IMR-90 (cell line): ENCODE measurements around the gene OGFOD1. TPM values are rescaled to one million over a fixed set of nuclear protein-coding genes. Genes with fewer than 3 reads are reported as not detected.

Experiments
- ATAC-seq: fragments of 200-7000 bp; cut with Tn5 transposase; 2 replicates; pipeline ENCODE4 v1.9.1; 2020; ENCODE audit warnings: low read depth, mild to moderate bottlenecking, moderate library complexity
- BruUV-seq: library from RNA; stranded (reverse); fragments of 400-500 nt; replicated peaks from 2 replicates; lab custom pipeline; 2021; lab: Mats Ljungman, UMichigan
- CTCF ChIA-PET: fragments of 300-600 bp; formaldehyde crosslinking; extraction: SDS; loops from one replicate; lab custom pipeline; 2021; ENCODE audit warnings: antibody characterized with exemption; lab: Yijun Ruan, JAX
- POLR2A ChIA-PET: fragments of 300-600 bp; sonication (Branson Sonifier 250); formaldehyde crosslinking; loops from one replicate; lab custom pipeline; 2022; ENCODE audit warnings: antibody characterized with exemption; ENCODE audit not compliant: unreplicated experiment; lab: Charles Lee
- DNase-seq: peaks from one replicate; pipeline ENCODE4 v3.0.0; 2013
- H2AFZ ChIP-seq: replicated peaks from 2 replicates; pipeline ENCODE3; 2013; ENCODE audit warnings: low read length, mild to moderate bottlenecking; ENCODE audit not compliant: poor library complexity
- H2AK5ac ChIP-seq: 2 replicates; pipeline ENCODE4 v1.6.1; 2013; ENCODE audit warnings: low read depth, low read length, inconsistent platforms
- H2AK9ac ChIP-seq: replicated peaks from 2 replicates; pipeline ENCODE3; 2013; ENCODE audit warnings: mild to moderate bottlenecking, low read depth, low read length, moderate library complexity; ENCODE audit not compliant: poor library complexity
- H2BK120ac ChIP-seq: 2 replicates; pipeline ENCODE4 v1.6.1; 2013; ENCODE audit warnings: low read depth, low read length, inconsistent platforms
- H2BK15ac ChIP-seq: 3 replicates; pipeline ENCODE4 v1.6.1; 2013; ENCODE audit warnings: low read depth, low read length, inconsistent platforms
- H2BK20ac ChIP-seq: 2 replicates; pipeline ENCODE4 v1.6.1; 2013; ENCODE audit warnings: low read depth, mild to moderate bottlenecking, inconsistent platforms, low read length, moderate library complexity
- H2BK5ac ChIP-seq: 2 replicates; pipeline ENCODE4 v1.6.1; 2013; ENCODE audit warnings: mild to moderate bottlenecking, low read depth, low read length, inconsistent platforms; ENCODE audit not compliant: poor library complexity, severe bottlenecking
- H3K14ac ChIP-seq: replicated peaks from 2 replicates; pipeline ENCODE4 v1.6.1; 2013; ENCODE audit warnings: low read depth, low read length, inconsistent platforms
- H3K18ac ChIP-seq: 2 replicates; pipeline ENCODE4 v1.6.1; 2013; ENCODE audit warnings: low read depth, low read length, control low read depth
- H3K23ac ChIP-seq: 2 replicates; pipeline ENCODE4 v1.6.1; 2013; ENCODE audit warnings: low read depth, low read length, inconsistent platforms
- H3K27ac ChIP-seq: 2 replicates; pipeline ENCODE4 v1.5.1; 2013; ENCODE audit warnings: mild to moderate bottlenecking, control low read depth, low read length; ENCODE audit not compliant: insufficient read depth
- H3K27me3 ChIP-seq: 2 replicates; pipeline ENCODE4 v1.6.1; 2013; ENCODE audit warnings: low read length; ENCODE audit not compliant: control insufficient read depth, insufficient read depth
- H3K36me3 ChIP-seq: 2 replicates; pipeline ENCODE4 v1.6.1; 2013; ENCODE audit warnings: low read length, mixed read lengths; ENCODE audit not compliant: control insufficient read depth, insufficient read depth
- H3K4ac ChIP-seq: 2 replicates; pipeline ENCODE4 v1.6.1; 2013; ENCODE audit warnings: low read depth, low read length, inconsistent platforms
- H3K4me1 ChIP-seq: 2 replicates; pipeline ENCODE4 v1.6.1; 2013; ENCODE audit warnings: low read length, mixed read lengths; ENCODE audit not compliant: control insufficient read depth, insufficient read depth
- H3K4me2 ChIP-seq: 2 replicates; pipeline ENCODE4 v1.6.1; 2013; ENCODE audit warnings: low read depth, mild to moderate bottlenecking, control low read depth, low read length, moderate library complexity
- H3K4me3 ChIP-seq: 2 replicates; pipeline ENCODE4 v1.5.1; 2013; ENCODE audit warnings: low read depth, mild to moderate bottlenecking, control low read depth, low read length, moderate library complexity; ENCODE audit not compliant: insufficient read depth
- H3K56ac ChIP-seq: 2 replicates; pipeline ENCODE4 v1.6.1; 2013; ENCODE audit warnings: low read length, inconsistent platforms; ENCODE audit not compliant: insufficient read depth; ENCODE audit errors: extremely low read depth
- H3K79me1 ChIP-seq, 2 experiments: 2 replicates each; pipeline ENCODE4 v1.6.1; 2013; ENCODE audit warnings: low read length in 2 of 2, inconsistent platforms in 1 of 2, low read depth in 1 of 2
- H3K9ac ChIP-seq: 2 replicates; pipeline ENCODE4 v1.6.1; 2013; ENCODE audit warnings: low read depth, low read length, control low read depth
- H3K9me1 ChIP-seq: 2 replicates; pipeline ENCODE4 v1.6.1; 2013; ENCODE audit warnings: low read length, inconsistent platforms; ENCODE audit not compliant: insufficient read depth
- H3K9me3 ChIP-seq: 2 replicates; pipeline ENCODE4 v1.6.1; 2013; ENCODE audit warnings: low read length; ENCODE audit not compliant: control insufficient read depth, insufficient read depth
- H4K20me1 ChIP-seq: 2 replicates; pipeline ENCODE4 v1.6.1; 2013; ENCODE audit warnings: low read length, inconsistent platforms; ENCODE audit not compliant: insufficient read depth
- H4K5ac ChIP-seq: 2 replicates; pipeline ENCODE4 v1.6.1; 2013; ENCODE audit warnings: mild to moderate bottlenecking, low read depth, low read length, control low read depth
- H4K8ac ChIP-seq, 2 experiments: 2 replicates each; pipeline ENCODE4 v1.6.1; 2013; ENCODE audit warnings: low read depth in 2 of 2, low read length in 2 of 2, control low read depth in 1 of 2, inconsistent platforms in 1 of 2
- H4K91ac ChIP-seq: 2 replicates; pipeline ENCODE4 v1.6.1; 2013; ENCODE audit warnings: low read depth, low read length, inconsistent platforms; ENCODE audit not compliant: insufficient read depth
- CEBPB ChIP-seq: IDR thresholded peaks from 2 replicates; pipeline ENCODE4 v1.6.1; 2012; ENCODE audit warnings: low read depth, low read length, improper control_type of control experiment
- ELK1 ChIP-seq: fragments of 150-350 bp; IDR thresholded peaks from 2 replicates; pipeline ENCODE4 v1.6.1; 2016; ENCODE audit warnings: low read depth, mild to moderate bottlenecking, low read length, moderate library complexity, borderline replicate concordance
- MXI1 ChIP-seq: IDR thresholded peaks from 2 replicates; pipeline ENCODE4 v1.6.1; 2012; ENCODE audit warnings: low read depth, mild to moderate bottlenecking, low read length, moderate library complexity, borderline replicate concordance
- NFE2L2 ChIP-seq: fragments of 150-350 bp; IDR thresholded peaks from 2 replicates; pipeline ENCODE4 v1.6.1; 2016; ENCODE audit warnings: low read depth, mild to moderate bottlenecking, low read length
- RAD21 ChIP-seq: IDR thresholded peaks from 2 replicates; pipeline ENCODE4 v1.6.1; 2012; ENCODE audit warnings: low read length, improper control_type of control experiment
- RFX5 ChIP-seq: IDR thresholded peaks from 2 replicates; pipeline ENCODE4 v1.8.0; 2012; ENCODE audit warnings: low read depth, mild to moderate bottlenecking, low read length, moderate library complexity
- SMC3 ChIP-seq: fragments of 150-350 bp; IDR thresholded peaks from 2 replicates; pipeline ENCODE4 v1.6.1; 2016; ENCODE audit warnings: low read depth, mild to moderate bottlenecking, antibody characterized with exemption, low read length, moderate library complexity
- WGBS, 2 experiments: methylation state at CpG; one replicate each; pipeline versions ENCODE4 v1.1.5 to v1.1.7; 2013; ENCODE audit warnings: missing lambda C conversion rate in 2 of 2; ENCODE audit not compliant: insufficient read length in 1 of 2; ENCODE audit errors: extremely low coverage in 2 of 2; 5-methylcytosine and 5-hydroxymethylcytosine counted together
- dilution Hi-C: fragments of 300-500 bp; cut with HindIII; formaldehyde crosslinking; loops from one replicate; pipeline ENCODE4 v1.14.3; 2018; ENCODE audit warnings: low sequenced_read_pairs; ENCODE audit not compliant: unreplicated experiment
- in situ Hi-C: fragments of 300-500 bp; cut with MboI; formaldehyde crosslinking; loops from 3 replicates; pipeline ENCODE4 v1.14.3; 2019; ENCODE audit warnings: low sequenced_read_pairs, inconsistent platforms, mixed read lengths
- intact Hi-C: fragments of 100-400 bp; cut with micrococcal nuclease; formaldehyde crosslinking; loops from 2 replicates; pipeline ENCODE4 v1.10.0; 2022
- polyA plus RNA-seq, 3 experiments: library from polyadenylated mRNA; depleted of rRNA; stranded (reverse); fragments of >200 nt; gene quantifications; 2 replicates each; pipeline ENCODE4 v1.2.3, GENCODE V29; 2012; ENCODE audit warnings: low replicate concordance in 1 of 3
- total RNA-seq: library from RNA; depleted of rRNA; stranded (reverse); fragments of >200 nt; gene quantifications from 2 replicates; pipeline ENCODE4 v1.2.3, GENCODE V29; 2012
- TF ChIP-seq, protein P1 (sequence below): fragments of 150-350 bp; IDR thresholded peaks from 2 replicates; pipeline ENCODE4 v1.6.1; 2017; ENCODE audit warnings: mild to moderate bottlenecking, antibody characterized with exemption, low read length, low read depth
- TF ChIP-seq, protein P2 (sequence below): conservative IDR thresholded peaks from 2 replicates; pipeline ENCODE4 v1.5.1; 2012; ENCODE audit warnings: mild to moderate bottlenecking, low read depth, low read length, improper control_type of control experiment

The OGFOD1 gene
- total and polyA plus RNA-seq, 2 of the 4 experiments (the other 2 are of a cell fraction), result 43.5 to 103 TPM

- no peak for ATAC-seq
- no peak for DNase-seq
- Histone ChIP-seq H3K4me1 (peaks cover 1% of the 10 kb centered on the region; the same call in 1 of the 2 replicates), H3K27me3 (no peaks in the 10 kb centered on the region), H3K14ac (no peak overlapping the region), H3K9me3 (no peaks in the 10 kb centered on the region), H2BK120ac (no peak overlapping the region), H3K27ac (no peak overlapping the region), H2AK5ac (no peak overlapping the region), H4K20me1 (0 out of 2 replicates have a peak, but pooled peaks cover 2% of the 10 kb centered on the region), H3K9me1 (peaks cover 2% of the 10 kb centered on the region), H3K79me1 (peaks cover 5 to 9% of the 10 kb centered on the region in 2 experiments), H2BK5ac (no peak overlapping the region), H3K18ac (no peak overlapping the region), H2BK20ac (no peak overlapping the region), H3K9ac (no peak overlapping the region), H4K91ac (no peak overlapping the region), H2AFZ (no peak overlapping the region), H3K4ac (no peak overlapping the region), H3K36me3 (peaks cover 10% of the 10 kb centered on the region), H3K4me3 (no peak overlapping the region), H2AK9ac (no peak overlapping the region), H4K8ac (no peak overlapping the region), H3K23ac (no peak overlapping the region), H3K56ac (no peak overlapping the region), H2BK15ac (no peak overlapping the region), H3K4me2 (no peak overlapping the region), H4K5ac (no peak overlapping the region)
- intact Hi-C loops (no loop called here), in situ Hi-C loops (loop anchor here (5.0 kb wide), 1 partner anchor 90 kb away; no protein-coding TSS in a partner anchor), dilution Hi-C loops (no loop called here)
- no CpG with 5 or more reads among the region's 1 CpG for WGBS, 2 experiments
- POLR2A ChIA-PET, result no interaction called here
- no peak for TF ChIP-seq MXI1
- no peak for TF ChIP-seq RAD21
- no peak for TF ChIP-seq NFE2L2
- TF ChIP-seq RFX5, result no peak
- TF ChIP-seq, protein P1, sequence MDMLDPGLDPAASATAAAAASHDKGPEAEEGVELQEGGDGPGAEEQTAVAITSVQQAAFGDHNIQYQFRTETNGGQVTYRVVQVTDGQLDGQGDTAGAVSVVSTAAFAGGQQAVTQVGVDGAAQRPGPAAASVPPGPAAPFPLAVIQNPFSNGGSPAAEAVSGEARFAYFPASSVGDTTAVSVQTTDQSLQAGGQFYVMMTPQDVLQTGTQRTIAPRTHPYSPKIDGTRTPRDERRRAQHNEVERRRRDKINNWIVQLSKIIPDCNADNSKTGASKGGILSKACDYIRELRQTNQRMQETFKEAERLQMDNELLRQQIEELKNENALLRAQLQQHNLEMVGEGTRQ, result no peak
- TF ChIP-seq SMC3, result no peak
- TF ChIP-seq, protein P2, sequence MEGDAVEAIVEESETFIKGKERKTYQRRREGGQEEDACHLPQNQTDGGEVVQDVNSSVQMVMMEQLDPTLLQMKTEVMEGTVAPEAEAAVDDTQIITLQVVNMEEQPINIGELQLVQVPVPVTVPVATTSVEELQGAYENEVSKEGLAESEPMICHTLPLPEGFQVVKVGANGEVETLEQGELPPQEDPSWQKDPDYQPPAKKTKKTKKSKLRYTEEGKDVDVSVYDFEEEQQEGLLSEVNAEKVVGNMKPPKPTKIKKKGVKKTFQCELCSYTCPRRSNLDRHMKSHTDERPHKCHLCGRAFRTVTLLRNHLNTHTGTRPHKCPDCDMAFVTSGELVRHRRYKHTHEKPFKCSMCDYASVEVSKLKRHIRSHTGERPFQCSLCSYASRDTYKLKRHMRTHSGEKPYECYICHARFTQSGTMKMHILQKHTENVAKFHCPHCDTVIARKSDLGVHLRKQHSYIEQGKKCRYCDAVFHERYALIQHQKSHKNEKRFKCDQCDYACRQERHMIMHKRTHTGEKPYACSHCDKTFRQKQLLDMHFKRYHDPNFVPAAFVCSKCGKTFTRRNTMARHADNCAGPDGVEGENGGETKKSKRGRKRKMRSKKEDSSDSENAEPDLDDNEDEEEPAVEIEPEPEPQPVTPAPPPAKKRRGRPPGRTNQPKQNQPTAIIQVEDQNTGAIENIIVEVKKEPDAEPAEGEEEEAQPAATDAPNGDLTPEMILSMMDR, result no peak
- no peak for TF ChIP-seq ELK1
- TF ChIP-seq CEBPB, result no peak
- no TSS peak for BruUV-seq
- CTCF ChIA-PET, result no interaction called here
These were observed 60.7 kb downstream of the OGFOD1 start for GRCh38 chr16:56512025-56512424.
